Heart left ventricle (tissue), 16 donors: ENCODE measurements around the gene THSD4. TPM values are rescaled to one million over a fixed set of nuclear protein-coding genes. Genes with fewer than 3 reads are reported as not detected.
A peak's percentile ranks its signal among the peaks of the same experiment; 100 is the strongest.

Experiments used
- ATAC-seq, 4 donors: fragments of 200-7000 bp; cut with Tn5 transposase; one replicate each; pipeline ENCODE4 v1.9.1; 2020 to 2022; ENCODE audit warnings: moderate library complexity in 4 of 4, mild to moderate bottlenecking in 3 of 4, moderate number of reproducible peaks in 1 of 4
- DNase-seq, 5 donors: peaks; one replicate each; pipeline ENCODE4 v3.0.0-alpha.2; 2020
- H3K27ac ChIP-seq, 12 donors: fragments of 200-600 bp; sonication (generic) in 4 of 12; one replicate each; pipeline versions ENCODE4 v1.5.0 to v1.8.0; 2016 to 2022; ENCODE audit warnings: mild to moderate bottlenecking in 2 of 12
- H3K27me3 ChIP-seq, 9 donors: fragments of 200-600 bp; sonication (generic) in 2 of 9; one replicate each; pipeline versions ENCODE4 v1.5.1 to v1.8.0; 2016 to 2022; ENCODE audit warnings: mild to moderate bottlenecking in 3 of 9
- H3K36me3 ChIP-seq, 9 donors: fragments of 200-600 bp; sonication (generic) in 2 of 9; one replicate each; pipeline versions ENCODE4 v1.5.0 to v1.8.0; 2018 to 2022; ENCODE audit warnings: mild to moderate bottlenecking in 2 of 9
- H3K4me1 ChIP-seq, 12 donors: fragments of 200-600 bp; sonication (generic) in 4 of 12; one replicate each; pipeline versions ENCODE4 v1.5.0 to v1.8.0; 2016 to 2022; ENCODE audit warnings: mild to moderate bottlenecking in 3 of 12
- H3K4me3 ChIP-seq, 12 donors: fragments of 200-600 bp; sonication (generic) in 4 of 12; one replicate each; pipeline versions ENCODE4 v1.5.0 to v1.8.0; 2017 to 2022; ENCODE audit warnings: mild to moderate bottlenecking in 9 of 12, moderate library complexity in 4 of 12
- H3K9me3 ChIP-seq, 12 donors: fragments of 200-600 bp; sonication (generic) in 4 of 12; one replicate each; pipeline versions ENCODE4 v1.5.0 to v1.8.0; 2016 to 2022; ENCODE audit warnings: mild to moderate bottlenecking in 1 of 12
- POLR2A ChIP-seq, 2 donors: fragments of 450-650 bp; IDR thresholded peaks; one replicate each; pipeline ENCODE4 v1.6.1; 2017; ENCODE audit warnings: antibody characterized with exemption in 2 of 2, mild to moderate bottlenecking in 2 of 2, moderate library complexity in 2 of 2
- WGBS, 4 donors: extraction: QIAGEN DNeasy Blood & Tissue Kit in 2 of 4; methylation state at CpG; one replicate each; pipeline versions ENCODE4 v1.1.5 to v1.1.7; 2013 to 2018; 5-methylcytosine and 5-hydroxymethylcytosine counted together
- intact Hi-C, 10 donors: fragments of 100-400 bp; cut with DNase I; formaldehyde crosslinking; loops; one replicate each; pipeline versions ENCODE4 v1.11.1 to v1.14.2; 2022
- polyA plus RNA-seq, 2 donors: library from polyadenylated mRNA; stranded (reverse); fragments of 200-250 nt; gene quantifications; one replicate each; pipeline ENCODE4 v1.2.3, GENCODE V29; 2013
- total RNA-seq, 9 donors: library from RNA; depleted of rRNA in 2 of 9; stranded (reverse); fragments of >200 nt in 2 of 9; fragmentation: NEBNext Ultra II Directional in 3 of 9; extraction: Animal tissue kit (Norgen Biotek cat#: 25700) in 3 of 9; gene quantifications; one replicate each; pipeline versions ENCODE4 v1.1.0 to v1.2.4, GENCODE V29; 2016 to 2023
- TF ChIP-seq, protein P1 (sequence below), 12 donors: fragments of 200-600 bp; sonication (generic) in 4 of 12; IDR thresholded peaks; one replicate each; pipeline versions ENCODE4 v1.5.0 to v1.8.0; 2018 to 2022; ENCODE audit warnings: antibody characterized with exemption in 12 of 12, mild to moderate bottlenecking in 5 of 12
- donor health status: ischemic (EF 13 %, LVEDD 7.1; RV severe dilation, severe dysfunction).
- donor health status: healthy with polysubstance abuse.
- donor health status: DM: no; HTN: yes; CAD: no.
- donor health status: DM: no; HTN: no; CAD: no.
- donor health status: ischemic (EF 25% LVEDD 6.9; RV normal size, moderate dysfunction).
- donor health status: ischemic (EF 25% LVEDD 5.7; RV mildly dilated, moderate dysfunction).
- donor health status: healthy.
- donor health status: DM: yes; HTN: yes; CAD: no.
- donor health status: ischemic (EF 35%, LVEDD 5.7; RV mildly dilated, moderate dysfunction).
- donor health status: nonischemic (EF 11% LVEDD 7.7; RV severe dilation, severe dysfunction).
- donor health status: DM: yes; HTN: yes; CAD: no.
- donor health status: PGD.
- donor health status: ischemic (EF 29% LVEDD 5.4; RV normal size, mild dysfunction).
- donor health status: nonischemic (EF 23%, LVEDD 6.1; RV moderate dilation, normal function).

THSD4 gene
- total and polyA plus RNA-seq, 11 donors: 32.6 to 206 (median 93.2) TPM

DNA sequence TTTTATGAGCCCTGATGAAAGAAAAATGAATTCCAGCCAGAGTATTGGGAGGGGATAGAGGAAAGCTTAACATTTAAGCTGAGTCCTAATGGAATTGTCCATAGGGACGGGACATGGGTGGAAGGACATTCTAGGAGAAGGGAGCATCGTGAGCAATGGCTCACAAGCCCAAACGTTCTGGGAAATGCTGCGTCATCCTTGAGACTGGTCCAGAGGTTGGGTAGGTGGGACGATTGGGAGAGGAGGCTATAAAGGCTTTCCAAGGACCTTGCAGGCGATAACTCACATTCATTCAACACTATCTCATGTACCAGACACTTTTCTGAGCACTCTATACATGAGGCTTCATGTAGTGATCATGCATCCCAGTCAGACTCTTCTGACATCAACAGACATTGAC, 237.5 kb downstream of the THSD4 start:
- ATAC-seq (no peak), DNase-seq (no peak)
- Histone ChIP-seq H3K36me3 (no peaks in the 10 kb centered on the region), H3K27me3 (no peaks in the 10 kb centered on the region), H3K27ac (peak overlapping the region in 5 of 12 donors; percentile 12 to 71 (median 44)), H3K4me3 (no peak overlapping the region), H3K9me3 (no peaks in the 10 kb centered on the region), H3K4me1 (peaks cover 0 to 72% (median 38%) of the 10 kb centered on the region in 12 donors)
- 66 to 86% (median 82%) methylated on average over 5 to 6 of the region's 6 CpGs for WGBS, 4 donors
- intact Hi-C loops: no loop called here
- no peak for TF ChIP-seq POLR2A (IDR thresholded peaks at IDR 0.05)

DNA sequence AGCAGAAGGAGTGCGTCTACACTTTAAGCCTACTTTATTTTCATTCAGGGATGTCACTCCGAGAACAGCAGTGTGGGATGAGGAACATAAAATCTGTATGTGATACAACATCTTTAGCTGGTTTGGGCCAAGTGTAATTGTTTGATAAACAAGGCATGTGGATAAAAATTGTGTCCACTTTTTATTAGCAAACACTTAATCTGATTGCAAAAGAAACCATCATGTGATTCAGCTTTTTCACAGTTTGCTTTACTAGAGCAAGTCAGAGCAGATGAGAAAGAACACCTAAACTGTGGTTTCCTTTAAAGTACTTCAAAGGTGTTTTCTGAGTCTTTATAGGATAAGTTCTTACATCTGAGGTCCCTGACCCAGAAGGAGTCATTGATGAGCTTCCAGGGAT, 237.9 kb downstream of the THSD4 start:
- Histone ChIP-seq H3K4me1 (peaks cover 0 to 76% (median 40%) of the 10 kb centered on the region in 12 donors), H3K36me3 (no peaks in the 10 kb centered on the region), H3K4me3 (no peak overlapping the region), H3K27ac (peak overlapping the region in 2 of 12 donors; percentile 12 to 62), H3K9me3 (no peaks in the 10 kb centered on the region), H3K27me3 (no peaks in the 10 kb centered on the region)
- ATAC-seq (no peak), DNase-seq (no peak)
- WGBS, 4 donors: 89 to 98% (median 95%) methylated on average over 2 of the region's 2 CpGs
- intact Hi-C loops: no loop called here
- TF ChIP-seq POLR2A (IDR thresholded peaks at IDR 0.05): no peak
- TF ChIP-seq, protein P1, sequence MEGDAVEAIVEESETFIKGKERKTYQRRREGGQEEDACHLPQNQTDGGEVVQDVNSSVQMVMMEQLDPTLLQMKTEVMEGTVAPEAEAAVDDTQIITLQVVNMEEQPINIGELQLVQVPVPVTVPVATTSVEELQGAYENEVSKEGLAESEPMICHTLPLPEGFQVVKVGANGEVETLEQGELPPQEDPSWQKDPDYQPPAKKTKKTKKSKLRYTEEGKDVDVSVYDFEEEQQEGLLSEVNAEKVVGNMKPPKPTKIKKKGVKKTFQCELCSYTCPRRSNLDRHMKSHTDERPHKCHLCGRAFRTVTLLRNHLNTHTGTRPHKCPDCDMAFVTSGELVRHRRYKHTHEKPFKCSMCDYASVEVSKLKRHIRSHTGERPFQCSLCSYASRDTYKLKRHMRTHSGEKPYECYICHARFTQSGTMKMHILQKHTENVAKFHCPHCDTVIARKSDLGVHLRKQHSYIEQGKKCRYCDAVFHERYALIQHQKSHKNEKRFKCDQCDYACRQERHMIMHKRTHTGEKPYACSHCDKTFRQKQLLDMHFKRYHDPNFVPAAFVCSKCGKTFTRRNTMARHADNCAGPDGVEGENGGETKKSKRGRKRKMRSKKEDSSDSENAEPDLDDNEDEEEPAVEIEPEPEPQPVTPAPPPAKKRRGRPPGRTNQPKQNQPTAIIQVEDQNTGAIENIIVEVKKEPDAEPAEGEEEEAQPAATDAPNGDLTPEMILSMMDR (IDR thresholded peaks at IDR 0.05): no peak

DNA sequence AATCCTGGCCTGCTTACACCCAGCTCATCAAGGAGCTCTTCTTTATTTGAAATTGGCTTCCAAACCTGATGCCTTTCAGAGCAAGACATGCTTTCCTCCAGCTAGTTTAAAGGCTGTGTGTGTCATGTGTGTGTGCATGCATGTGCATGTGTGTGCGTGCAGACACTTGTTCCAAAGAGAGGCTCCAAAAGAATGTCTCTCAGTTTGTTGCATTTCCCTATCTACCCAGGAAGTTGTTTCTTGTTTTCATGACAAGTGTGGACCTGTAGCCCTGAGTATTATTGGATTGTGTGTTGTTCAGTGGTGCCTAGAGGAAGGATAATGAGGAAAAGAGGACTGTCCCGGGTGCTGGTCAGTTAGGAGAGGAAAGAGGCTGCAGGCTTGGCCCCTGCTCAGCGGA, 240.0 kb downstream of the THSD4 start:
- 87 to 97% (median 92%) methylated on average over 3 of the region's 3 CpGs for WGBS, 4 donors
- no peaks in the 10 kb centered on the region for H3K9me3 ChIP-seq
- TF ChIP-seq, protein P1 (IDR thresholded peaks at IDR 0.05): no peak
- TF ChIP-seq POLR2A (IDR thresholded peaks at IDR 0.05): no peak
- H3K4me1 ChIP-seq: peaks cover 0 to 58% (median 33%) of the 10 kb centered on the region in 12 donors
- H3K27me3 ChIP-seq: no peaks in the 10 kb centered on the region
- H3K4me3 ChIP-seq: no peak overlapping the region
- DNase-seq: no peak
- no peaks in the 10 kb centered on the region for H3K36me3 ChIP-seq
- no peak overlapping the region for H3K27ac ChIP-seq
- intact Hi-C loops: no loop called here
- ATAC-seq: no peak

DNA sequence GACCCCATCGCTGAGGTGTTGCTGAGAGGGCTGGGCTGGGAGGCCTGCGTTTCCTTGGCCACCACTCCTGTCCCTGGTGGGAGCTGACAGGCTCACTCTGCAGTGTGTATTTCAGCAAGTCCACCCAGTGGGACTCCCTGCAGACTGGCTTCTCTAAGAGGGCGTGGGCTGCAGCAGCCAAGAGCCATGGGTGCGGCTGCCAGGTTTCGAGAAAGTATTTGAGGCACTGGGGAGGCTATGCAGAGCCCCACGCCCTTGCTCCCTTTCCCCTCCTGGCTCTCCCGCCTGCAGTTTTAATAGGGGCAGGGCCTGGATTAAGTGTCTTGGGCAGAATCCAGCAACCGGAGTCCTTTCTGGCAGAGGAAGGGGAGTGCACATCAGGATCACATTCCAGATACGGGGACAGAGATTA, 242.1 kb downstream of the THSD4 start:
- DNase-seq: peak in 4 of 5 donors; percentile 56 to 76 (median 59)
- Histone ChIP-seq H3K27me3 (no peaks in the 10 kb centered on the region), H3K4me1 (peaks cover 0 to 38% (median 21%) of the 10 kb centered on the region in 12 donors), H3K27ac (peak overlapping the region in 9 of 12 donors; percentile 3 to 72 (median 54)), H3K36me3 (no peaks in the 10 kb centered on the region), H3K9me3 (no peaks in the 10 kb centered on the region), H3K4me3 (no peak overlapping the region)
- no peak for TF ChIP-seq POLR2A (IDR thresholded peaks at IDR 0.05)
- TF ChIP-seq, protein P1 (IDR thresholded peaks at IDR 0.05): no peak
- intact Hi-C loops: no loop called here
- ATAC-seq: peak; percentile 41 to 88 (median 81)
- WGBS, 4 donors: 10 to 22% (median 15%) methylated on average over 7 to 9 of the region's 9 CpGs

DNA sequence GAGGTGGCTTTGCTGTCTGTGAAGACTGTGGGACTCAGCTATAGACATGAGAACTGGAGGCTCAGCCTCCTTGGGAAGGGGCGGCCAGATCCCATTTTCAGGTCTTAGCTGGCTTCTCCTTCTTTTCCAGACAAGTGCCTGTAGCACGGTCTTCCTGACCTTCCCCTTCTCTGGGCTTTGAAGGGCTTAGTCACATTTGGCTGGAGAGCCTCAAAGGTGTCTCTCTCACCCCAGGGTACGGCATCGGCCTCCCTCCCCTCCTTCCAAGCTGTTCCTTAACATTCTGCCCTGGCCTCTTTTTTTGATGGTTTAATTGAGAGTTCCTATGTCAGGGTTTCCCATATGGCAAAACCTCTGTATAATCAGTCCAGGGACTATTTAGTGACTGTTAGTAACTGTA, 242.7 kb downstream of the THSD4 start:
- no peak for DNase-seq
- no peaks in the 10 kb centered on the region for H3K36me3 ChIP-seq
- intact Hi-C loops: no loop called here
- no peaks in the 10 kb centered on the region for H3K9me3 ChIP-seq
- no peaks in the 10 kb centered on the region for H3K27me3 ChIP-seq
- TF ChIP-seq, protein P1 (IDR thresholded peaks at IDR 0.05): no peak
- TF ChIP-seq POLR2A (IDR thresholded peaks at IDR 0.05): no peak
- H3K27ac ChIP-seq: peak overlapping the region in 9 of 12 donors; percentile 3 to 72 (median 54)
- peaks cover 0 to 31% (median 18%) of the 10 kb centered on the region in 12 donors for H3K4me1 ChIP-seq
- WGBS, 4 donors: 84 to 85% (median 85%) methylated on average over 4 of the region's 4 CpGs
- H3K4me3 ChIP-seq: no peak overlapping the region
- peak in 2 of 4 donors; percentile 24 to 38 for ATAC-seq
